HG02642 (cell line): ENCODE data around the gene LFNG.

Source experiments
- ATAC-seq: cut with Tn5 transposase; IDR thresholded peaks from one replicate; pipeline ENCODE4 v1.9.1; 2021; ENCODE audit warnings: mild to moderate bottlenecking; ENCODE audit not compliant: unreplicated experiment, poor library complexity

LFNG gene

GRCh38 chr7:2482725-2483451, 36.7 kb upstream of the LFNG start:
- ATAC-seq = no peak

- no peak for ATAC-seq
Measured at GRCh38 chr7:2483494-2483893, 36.1 kb upstream of the LFNG start.

GRCh38 chr7:2484868-2485267, 34.7 kb upstream of the LFNG start:
- no peak for ATAC-seq

GRCh38 chr7:2487586-2488271, 31.8 kb upstream of the LFNG start:
- ATAC-seq = no peak

DNA sequence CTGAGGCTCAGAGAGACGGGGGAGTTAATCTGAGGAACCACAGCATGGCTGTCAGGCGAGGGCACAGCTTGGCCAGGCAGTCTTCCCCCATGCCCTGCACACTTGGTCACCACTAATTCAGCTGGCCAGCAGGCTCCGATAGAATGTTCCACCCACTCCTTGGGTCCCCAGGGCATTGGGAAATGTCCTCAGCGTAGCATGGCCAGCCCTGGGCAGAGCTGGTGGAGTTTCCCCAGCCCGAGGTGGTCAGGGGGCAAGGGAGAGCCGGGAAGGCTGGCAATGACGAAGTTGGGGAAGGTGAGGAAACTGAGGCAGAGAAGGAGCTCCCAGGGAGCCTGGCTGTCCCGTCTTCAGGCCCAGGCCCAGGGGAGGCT, 31.3 kb upstream of the LFNG start:
- ATAC-seq = no peak

- ATAC-seq = no peak
Measured at GRCh38 chr7:2488681-2489080, 30.9 kb upstream of the LFNG start.

- ATAC-seq = no peak
Measured at GRCh38 chr7:2490181-2490651, 29.4 kb upstream of the LFNG start.

GRCh38 chr7:2492038-2492437, 27.5 kb upstream of the LFNG start:
- ATAC-seq = no peak

GRCh38 chr7:2493205-2494164, 26.1 kb upstream of the LFNG start:
- no peak for ATAC-seq

GRCh38 chr7:2494191-2495130, 25.1 kb upstream of the LFNG start:
- no peak for ATAC-seq

DNA sequence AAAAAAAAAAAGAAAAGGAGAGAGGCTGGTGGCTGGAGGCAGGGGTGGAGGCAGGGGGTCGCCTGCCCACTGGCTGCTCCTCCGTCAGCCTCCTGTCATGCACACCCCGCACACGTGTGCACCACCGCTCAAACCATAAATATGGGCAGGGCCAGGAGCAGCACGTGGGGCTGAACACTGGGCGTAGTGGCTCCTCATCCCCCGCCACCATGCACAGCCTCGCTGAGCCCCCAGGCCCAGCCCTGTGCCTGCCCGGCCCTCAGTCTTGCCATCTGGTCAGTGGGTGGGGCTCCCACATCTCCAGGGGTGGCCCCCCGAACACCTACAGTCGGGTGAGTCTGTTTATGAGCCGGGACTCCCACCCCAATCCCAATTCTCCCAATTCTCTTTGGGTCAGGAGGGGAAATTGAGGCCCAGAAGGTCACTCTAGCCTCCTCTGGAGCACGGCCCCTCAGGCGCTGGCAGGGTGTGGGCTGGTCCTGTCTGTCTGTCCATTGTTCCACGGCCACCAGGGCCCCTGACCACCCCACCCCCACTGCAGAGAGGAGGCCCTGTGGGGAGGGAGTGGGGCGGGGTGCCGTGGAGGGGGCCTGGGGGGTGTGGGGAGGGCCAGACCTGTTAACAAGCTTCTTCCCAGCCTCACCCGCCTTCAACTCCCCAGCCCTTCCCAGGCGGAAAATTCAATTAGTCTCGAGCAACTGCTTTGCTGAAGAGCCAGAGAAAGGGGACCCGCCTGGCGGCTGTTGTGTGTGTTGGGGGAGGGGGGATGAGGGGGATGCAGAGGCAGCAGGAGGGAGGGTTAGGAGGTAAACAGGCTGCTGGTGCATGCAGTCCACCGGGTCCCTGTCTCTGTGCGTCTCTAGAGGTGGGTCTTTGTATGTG, 23.9 kb upstream of the LFNG start:
- ATAC-seq = no peak

DNA sequence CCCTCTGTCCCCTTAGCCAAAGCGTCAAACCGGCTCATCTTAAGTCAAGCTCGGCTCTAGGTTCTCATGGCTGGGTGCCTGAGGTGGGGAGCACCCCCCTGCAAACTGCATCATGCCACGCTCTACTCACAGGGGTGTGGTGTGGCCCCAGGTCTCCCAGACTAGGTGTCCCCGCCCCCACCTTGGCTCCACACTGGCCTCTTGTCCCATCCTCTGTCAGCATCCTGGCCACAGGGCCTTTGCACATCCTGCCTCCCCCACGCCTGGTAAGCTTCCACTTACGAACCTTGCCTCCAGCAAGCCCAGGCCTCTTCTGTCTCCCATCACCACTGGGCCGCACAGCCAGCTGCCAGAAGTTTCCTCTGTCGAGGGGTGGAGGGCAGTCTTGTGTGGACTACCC, 23.2 kb upstream of the LFNG start:
- ATAC-seq = no peak

GRCh38 chr7:2497065-2497464, 22.5 kb upstream of the LFNG start:
- ATAC-seq = no peak

DNA sequence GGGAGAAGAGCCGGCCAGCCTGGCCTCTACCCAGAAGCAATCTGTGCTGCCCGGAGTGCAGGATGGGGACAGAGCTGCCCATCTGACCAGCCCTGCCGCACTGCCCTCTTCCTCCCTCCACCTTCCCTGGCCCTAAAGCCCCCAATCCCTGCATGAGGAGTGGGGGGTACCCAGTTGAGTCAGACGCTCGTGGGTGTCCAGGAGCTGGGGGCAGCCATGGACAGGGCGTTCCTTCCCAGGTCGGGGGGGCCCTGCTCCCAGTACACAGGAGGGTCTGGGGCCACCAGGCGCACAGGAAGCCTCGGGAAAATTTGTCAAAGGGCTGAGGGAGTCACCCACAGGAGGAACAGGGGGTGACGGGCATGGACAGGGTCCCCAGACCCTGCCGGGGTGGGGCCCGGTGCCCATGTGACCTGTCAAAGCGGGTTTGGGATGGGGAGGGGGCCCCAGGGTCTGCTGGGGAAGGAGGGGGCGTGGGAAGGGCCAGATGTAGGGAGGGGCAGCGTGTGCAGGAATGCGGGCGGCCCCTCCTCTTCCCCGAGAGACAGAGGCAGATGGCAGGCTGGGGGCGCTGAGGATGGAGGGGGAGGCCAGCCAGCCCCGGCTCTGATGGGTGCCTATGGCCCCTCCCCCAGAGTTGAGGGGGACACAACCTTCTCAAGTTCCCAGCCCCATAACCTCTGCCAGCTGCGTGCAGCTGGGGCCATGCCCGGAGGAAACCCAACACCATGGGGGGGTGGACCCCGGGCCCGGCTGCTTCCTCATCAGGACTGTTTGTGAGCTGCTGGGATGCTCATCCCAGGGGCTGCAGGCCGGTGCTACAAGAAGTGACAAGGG, 21.9 kb upstream of the LFNG start:
- ATAC-seq = no peak

DNA sequence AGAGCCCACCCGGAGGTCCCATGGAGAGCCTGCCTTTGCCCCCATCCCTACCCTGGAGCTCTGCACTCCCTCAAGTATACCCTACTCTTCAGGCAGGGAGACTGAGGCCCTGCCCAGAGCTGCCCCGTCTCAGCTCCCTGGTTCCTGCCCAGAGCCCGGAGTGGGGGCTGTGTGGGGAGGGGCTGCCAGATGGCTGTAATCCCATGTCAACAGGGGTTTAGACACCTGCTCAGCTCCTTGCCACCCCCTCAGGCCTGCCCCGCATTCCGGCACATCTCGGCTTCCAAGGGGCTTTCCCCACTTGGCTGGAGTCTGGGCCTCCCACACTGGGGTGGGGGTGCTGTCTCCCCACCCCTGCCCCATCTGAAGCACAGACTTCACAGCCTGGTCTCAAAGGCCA, 20.9 kb upstream of the LFNG start:
- no peak for ATAC-seq

DNA sequence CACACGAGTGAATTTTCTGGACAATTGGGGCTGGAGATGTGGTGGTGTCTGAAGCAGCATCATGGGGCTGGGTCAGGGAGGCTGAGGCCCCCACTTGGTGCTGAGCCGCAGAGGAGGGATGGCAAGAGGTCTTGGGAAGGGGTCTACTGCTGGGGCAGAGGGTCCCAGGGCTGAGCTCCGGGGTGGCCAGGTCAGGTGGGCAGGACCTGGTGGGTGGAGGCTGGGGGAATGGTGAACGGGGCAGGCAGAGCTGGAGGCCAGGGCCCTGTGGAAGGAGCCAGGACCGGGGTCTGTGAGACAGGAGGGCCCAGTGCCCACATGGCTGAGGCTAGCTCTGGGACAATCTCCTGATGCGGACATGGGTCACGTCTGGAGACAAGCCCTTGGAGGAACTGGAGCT, 20.4 kb upstream of the LFNG start:
- no peak for ATAC-seq

DNA sequence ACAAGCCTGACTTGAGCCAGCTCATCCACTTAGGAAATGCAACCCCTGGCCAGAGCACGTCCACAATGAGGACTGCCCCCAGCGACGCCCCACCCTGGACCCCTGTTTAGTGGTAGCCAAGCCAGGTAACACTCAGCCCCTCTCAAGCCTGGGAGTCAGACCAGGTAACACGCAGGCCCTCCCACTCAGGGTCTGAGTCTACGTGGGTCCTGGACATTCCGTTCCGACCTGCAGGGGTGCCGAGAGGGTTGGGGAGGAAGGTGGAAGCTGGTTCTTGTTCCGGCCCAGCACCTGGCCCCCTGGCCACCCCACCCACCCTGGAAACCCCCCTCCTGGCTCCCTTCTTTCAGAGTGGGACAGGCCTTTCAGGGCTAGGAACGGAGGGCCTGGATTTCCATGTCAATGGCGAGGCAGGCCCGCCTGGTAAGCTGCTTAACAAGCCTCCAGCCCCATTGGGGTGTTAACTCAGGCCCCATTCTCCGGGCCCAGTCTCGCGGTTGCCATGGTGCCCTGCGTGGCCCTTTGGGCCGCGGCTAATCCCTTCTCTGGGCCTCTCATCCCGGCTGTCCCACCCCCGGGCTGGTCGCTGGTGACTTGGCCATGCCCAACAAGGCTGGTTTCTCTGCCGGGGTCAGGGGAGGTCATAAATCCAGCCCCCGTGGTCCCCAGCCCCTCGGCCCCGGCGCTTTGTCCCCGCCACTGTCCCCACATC, 19.7 kb upstream of the LFNG start:
- no peak for ATAC-seq
